DND-41 (cell line): Measurements from ENCODE around the gene OSM.

Experiments
- CTCF ChIP-seq: IDR thresholded peaks from 2 replicates; pipeline ENCODE4 v1.5.1; 2012; ENCODE audit warnings: borderline replicate concordance, low read length, moderate library complexity, mild to moderate bottlenecking; ENCODE audit not compliant: poor library complexity, severe bottlenecking; ENCODE audit errors: extremely low read depth
- EZH2 ChIP-seq: IDR thresholded peaks from 3 replicates; pipeline ENCODE4 v1.6.1; 2012; ENCODE audit warnings: borderline replicate concordance, low read depth, mild to moderate bottlenecking, moderate library complexity, low read length, inconsistent platforms; ENCODE audit not compliant: severe bottlenecking

- TF ChIP-seq CTCF: no peak
- TF ChIP-seq EZH2: no peak
Observed at GRCh38 chr22:30216710-30217109, 49.9 kb downstream of the OSM start.
